T-helper 1 cell treated with Interleukin-12 subunit alpha and Interleukin-12 subunit beta and Interleukin-4 antibody, amounts not matched to agents 30 ng/mL and 1 ng/mL, for 36 hours (primary cell): ENCODE results near the gene CACNB4. TPM values are rescaled to one million over a fixed set of nuclear protein-coding genes. Genes with fewer than 3 reads are reported as not detected.
"Not testable (repeated sequence)": the region's sequence is repeated elsewhere in the genome, so short reads cannot be mapped to it uniquely, and the experiment has no call there.

ENCODE experiments used
- intact Hi-C: fragments of 100-400 bp; cut with micrococcal nuclease; formaldehyde crosslinking; loops from one replicate; pipeline ENCODE4 v1.15.1; 2024
- total RNA-seq: library from RNA; stranded (reverse); gene quantifications from 2 replicates; pipeline ENCODE4 v1.2.3, GENCODE V29; 2022

Gene CACNB4
- total RNA-seq, 1 donor from 2014 or later: 0.44 TPM

DNA sequence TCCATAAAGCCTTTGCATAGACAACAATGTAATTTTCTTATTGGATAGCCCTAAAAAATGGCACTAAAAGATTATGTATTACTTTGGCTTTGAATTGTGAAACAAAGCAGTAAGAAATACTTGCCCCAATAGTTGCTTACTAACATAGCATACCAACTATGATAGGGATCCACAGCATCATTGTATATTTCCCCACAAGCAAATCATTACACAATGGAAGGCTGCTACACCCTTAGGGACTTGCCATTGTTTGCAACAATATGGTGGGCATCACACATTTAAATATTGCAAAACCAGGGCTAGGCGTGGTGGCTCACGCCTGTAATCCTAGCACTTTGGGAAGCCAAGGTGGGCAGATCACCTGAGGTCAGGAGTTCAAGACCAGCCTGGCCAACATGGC, 74.4 kb downstream of the CACNB4 start:
- intact Hi-C loops: loop anchor here (2.0 to 10.0 kb wide), 3 partner anchors 450 to 760 kb away; partner anchors contain the start of gene RBM43

DNA sequence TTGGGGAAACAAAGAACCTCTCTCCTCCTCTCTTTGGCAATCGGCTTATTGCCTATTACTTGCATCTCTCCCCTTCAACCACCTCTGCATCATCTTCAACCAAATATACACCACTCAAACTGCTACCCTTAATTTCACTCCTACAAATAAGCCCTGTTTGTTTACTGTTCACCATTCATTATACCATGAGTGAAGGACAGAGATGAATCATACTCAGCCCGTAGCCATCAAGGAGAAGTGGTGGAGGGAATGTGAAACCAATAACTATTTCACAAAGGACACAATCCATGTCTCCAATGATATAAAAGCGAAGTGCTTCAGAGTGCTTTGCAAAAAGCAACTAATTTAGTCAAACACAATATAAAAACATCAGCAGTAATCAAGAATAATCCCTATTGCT, 76.8 kb downstream of the CACNB4 start:
- intact Hi-C loops: loop anchor here (10.0 kb wide), 2 partner anchors 447 to 757 kb away; partner anchors contain the start of gene RBM43

DNA sequence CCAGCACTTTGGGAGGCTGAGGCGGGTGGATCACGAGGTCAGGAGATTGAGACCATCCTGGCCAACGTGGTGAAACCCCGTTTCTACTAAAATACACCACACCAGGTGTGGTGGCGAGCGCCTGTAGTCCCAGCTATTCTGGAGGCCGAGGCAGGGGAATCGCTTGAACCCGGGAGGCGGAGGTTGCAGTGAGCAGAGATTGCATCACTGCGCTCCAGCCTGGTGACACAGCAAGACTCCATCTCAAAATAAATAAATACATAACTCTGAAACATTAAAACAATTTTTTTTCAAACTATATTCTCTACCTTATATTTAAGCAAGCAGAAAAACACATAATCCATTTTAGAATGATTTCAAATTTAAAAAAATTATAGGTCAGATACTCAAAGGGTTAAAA, 77.8 kb downstream of the CACNB4 start:
- intact Hi-C loops: loop anchor here (10.0 kb wide), 2 partner anchors 446 to 756 kb away; partner anchors contain the start of gene RBM43

DNA sequence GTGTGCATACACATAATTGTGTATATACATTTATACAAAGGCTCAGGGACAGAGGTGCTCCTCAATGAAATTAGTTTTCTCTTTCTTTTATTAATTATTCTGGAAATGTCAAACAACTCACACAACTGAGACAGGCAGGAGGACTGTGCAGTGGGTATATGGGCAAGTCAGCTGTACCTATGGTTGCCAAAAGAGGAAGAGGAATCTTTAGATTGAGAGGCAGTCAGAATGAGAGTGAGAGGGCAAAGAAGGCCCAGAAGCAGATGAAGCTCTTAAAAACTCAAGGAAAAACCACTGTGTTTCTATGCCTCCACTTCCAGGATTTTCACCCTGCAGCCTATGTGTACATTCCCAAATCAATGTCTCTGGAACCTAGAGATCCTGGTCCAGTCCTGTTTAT, 79.1 kb downstream of the CACNB4 start:
- intact Hi-C loops: loop anchor here (10.0 kb wide), 2 partner anchors 445 to 755 kb away; partner anchors contain the start of gene RBM43

DNA sequence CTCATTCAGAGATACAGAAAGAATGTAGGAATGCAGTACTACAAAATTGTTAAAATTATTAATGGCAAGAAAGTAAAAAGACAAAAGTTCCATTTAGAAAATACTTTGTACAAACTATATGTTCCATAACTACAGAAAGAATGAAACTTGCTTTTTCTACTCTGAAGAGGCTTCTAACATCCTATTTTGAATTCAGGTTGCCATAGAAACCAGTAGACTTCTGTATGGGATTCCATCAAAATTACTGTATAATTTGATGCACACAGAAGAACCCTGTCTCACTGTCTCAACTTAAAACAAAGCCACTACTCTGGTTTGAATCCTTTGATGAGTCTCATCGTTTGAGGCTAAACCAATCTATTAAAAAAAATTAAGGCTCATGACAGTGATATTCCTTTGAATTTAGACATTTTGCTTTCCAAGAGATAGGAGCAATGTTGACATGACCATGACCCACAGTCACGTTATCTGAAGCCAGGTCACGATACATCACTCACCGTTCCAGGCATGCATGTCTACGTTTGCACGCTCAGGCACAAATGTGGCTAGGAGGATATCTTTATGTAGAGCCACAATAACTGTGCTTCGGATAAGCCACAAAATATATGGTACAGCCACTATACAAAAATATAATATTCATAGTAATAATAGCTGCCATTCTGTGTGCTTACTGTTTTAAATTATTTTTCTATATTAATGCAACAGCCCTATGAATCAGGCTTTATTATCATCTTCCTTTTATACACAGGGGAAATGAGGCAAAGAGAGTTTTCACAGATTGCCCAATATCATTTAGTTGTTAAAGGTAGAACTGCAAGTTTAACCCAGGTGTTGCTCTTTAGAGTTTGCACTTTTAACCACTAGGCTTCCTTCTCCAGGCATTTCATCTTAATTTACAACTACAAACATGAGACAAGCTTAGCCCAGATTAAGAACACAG, 82.4 kb downstream of the CACNB4 start:
- intact Hi-C loops: no loop called here

DNA sequence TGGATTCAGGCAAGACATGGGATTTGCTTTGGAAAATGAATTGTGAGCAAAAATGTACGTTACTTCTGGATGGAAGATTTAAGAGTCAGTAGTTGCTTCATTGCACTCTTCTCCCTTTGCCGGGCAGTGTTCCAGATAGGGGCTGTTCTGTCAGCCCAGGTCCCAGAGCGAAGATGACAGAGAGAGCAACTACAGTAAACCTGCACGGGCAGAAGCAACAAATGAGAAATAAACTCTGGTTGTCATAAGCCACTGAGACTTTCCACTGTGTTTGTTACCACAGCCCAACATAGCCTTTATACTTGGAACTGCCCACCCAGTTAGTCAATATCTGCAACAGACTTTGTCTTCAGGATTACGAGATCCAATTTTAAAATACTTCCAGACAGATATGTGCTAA, 83.3 kb downstream of the CACNB4 start:
- intact Hi-C loops: no loop called here

DNA sequence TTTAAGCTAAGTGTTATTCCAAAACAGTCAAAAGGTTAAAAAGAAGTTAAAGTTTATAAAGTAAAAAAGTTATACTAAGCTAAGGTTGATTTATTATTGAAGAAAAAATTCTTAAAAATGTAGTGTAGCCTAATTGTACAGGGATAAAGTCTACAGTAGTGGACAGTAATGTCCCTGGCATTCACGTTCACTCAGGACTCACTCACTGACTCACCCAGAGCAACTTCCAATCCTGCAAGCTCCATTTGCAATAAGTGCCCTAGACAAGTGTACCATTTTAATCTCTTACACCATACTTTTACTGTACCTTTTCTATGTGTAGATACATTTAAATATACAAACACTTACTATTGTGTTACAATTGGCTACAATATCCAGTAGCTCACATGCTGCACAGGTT, 86.1 kb downstream of the CACNB4 start:
- intact Hi-C loops: no loop called here

DNA sequence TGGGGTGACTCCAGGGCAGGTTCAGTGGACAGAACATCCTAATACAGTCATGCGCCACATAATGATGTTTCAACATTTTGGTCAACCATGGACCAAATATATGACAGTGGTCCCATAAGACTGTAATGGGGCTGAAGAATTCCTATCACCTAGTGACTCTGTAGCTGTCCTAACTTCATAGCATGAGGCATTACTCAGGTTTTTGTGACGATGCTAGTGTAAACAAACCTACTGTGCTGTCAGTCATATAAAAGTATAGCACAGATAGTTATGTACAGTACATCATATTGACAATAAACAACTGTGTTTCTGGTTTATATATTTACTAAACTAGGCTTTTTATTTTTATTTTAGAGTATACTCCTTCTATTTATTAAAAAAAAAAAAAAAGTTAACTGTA, 87.1 kb downstream of the CACNB4 start:
- intact Hi-C loops: no loop called here

DNA sequence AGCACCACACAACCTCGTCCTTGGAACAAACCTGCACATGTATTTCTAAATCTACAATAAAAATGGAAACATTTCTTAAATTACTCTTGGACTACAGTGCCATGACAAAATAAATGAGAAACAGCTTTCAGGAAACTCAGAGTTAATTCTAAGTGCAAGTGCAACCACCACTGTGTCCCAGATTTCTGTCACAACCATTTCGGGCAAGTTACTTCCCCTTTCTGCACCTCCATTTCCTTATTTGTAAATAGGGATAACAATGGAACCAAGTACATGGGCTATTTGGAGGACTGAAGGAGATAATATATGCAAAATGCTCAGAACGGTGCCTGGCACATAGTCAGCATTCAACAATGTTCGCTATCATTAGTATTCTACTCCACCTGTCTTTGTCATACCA, 93.2 kb downstream of the CACNB4 start:
- intact Hi-C loops: no loop called here

DNA sequence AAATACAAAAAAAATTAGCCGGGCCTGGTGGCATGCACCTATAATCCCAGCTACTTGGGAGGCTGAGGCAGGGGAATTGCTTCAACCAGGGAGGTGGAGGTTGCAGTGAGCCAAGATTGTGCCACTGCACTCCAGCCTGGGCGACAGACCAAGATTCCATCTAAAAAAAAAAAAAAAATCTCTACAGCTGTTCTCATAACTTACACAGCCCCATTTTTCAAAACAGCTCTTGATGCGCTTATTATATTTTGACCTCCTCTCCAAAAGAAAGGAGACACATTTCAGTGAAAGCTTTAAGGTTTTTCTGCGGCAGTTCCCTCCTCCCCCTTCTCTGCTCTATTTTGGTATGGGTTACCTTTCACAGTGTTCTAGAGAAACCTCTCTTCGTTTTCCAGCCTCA, 95.6 kb downstream of the CACNB4 start:
- intact Hi-C loops: not testable (repeated sequence)

DNA sequence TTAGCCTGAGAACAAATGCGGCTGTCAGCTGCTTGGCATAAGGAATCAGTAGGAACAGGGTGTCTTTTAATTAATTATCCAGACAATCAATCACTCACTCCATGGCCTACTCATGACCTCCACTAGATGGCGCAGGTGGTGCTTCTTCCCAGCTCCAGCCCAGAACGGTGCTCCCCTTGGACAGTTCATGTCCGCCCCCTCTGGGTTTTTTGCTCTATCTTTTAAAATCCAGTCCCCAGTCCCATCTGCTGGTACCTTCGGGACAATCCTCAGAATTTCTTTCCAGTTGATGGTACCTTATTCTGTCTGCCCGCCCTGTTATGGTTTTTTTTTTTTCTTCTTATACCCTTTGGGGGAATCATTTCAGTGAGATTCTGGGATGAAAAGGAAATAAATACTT, 99.8 kb downstream of the CACNB4 start:
- intact Hi-C loops: loop anchor here (1.0 kb wide), 1 partner anchor 26 kb away; no protein-coding TSS in a partner anchor

DNA sequence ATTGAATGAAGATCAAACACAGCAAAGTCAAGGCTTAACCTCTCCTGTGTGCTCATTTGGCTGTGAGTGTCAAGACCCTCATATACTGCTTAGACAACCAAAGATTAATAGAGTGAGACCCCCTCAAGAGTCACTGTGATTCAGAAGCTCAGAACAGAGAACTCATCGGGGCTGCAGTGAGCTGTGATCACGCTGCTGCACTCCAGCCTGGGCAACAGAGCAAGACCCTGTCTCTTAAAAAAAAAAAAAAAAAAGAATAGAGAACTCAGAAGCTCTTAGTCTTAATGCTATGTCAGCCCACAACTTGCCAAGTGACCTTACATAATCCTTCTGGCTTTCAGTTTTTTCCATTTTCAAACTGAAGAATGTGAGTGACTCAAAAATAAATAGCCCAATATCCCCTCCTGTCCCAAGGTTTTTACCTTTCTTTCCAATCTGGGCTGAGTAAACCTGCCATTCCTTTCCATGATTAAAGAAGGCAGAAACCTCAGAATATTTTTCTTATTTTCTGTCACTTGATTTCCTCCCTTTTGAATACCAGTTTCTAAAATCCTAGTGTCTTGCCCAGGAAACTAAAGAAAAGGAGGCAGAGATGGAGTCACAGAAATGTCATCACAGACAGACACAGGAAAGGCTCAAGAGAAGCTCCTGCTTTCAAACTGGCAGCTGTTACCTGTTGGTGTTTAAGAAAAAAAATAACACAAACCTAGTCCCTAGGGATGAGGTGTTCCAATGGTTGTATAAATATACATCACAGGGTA, 102.4 kb downstream of the CACNB4 start:
- intact Hi-C loops: no loop called here

DNA sequence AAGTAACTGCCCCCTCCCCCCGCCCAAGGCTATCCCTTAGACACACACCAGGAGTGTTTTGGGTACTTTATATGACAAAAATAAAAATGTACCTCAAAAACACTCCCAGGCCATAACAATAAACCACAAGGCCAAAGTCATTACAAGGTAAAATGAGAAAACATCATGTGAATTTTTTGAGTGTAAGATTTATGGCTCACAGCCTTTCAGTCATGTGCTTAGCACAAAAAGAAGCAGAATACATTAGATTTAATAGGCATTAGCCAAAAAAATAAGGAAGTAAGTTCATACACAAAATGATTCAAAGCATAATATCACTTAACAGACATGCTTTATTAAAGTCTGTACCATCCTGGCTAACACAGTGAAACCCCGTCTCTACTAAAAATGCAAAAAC, 103.7 kb downstream of the CACNB4 start:
- intact Hi-C loops: no loop called here

DNA sequence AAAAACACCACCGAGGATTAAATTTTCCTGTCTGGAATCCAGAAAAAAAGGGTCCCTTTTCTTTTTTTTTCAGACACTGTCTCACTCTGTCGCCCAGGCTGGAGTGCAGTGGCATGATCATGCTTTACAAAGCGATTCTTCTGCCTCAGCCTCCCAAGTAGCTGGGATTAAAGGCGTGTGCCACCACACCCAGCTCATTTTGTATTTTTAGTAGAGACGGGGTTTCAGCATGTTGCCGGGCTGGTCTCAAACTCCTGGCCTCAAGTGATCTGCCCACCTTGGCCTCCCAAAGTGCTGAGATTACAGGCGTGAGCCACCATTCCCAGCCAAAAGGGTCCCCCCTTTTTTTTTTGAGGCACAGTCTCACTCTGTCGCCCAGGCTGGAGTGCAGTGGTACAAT, 104.7 kb downstream of the CACNB4 start:
- intact Hi-C loops: not testable (repeated sequence)

DNA sequence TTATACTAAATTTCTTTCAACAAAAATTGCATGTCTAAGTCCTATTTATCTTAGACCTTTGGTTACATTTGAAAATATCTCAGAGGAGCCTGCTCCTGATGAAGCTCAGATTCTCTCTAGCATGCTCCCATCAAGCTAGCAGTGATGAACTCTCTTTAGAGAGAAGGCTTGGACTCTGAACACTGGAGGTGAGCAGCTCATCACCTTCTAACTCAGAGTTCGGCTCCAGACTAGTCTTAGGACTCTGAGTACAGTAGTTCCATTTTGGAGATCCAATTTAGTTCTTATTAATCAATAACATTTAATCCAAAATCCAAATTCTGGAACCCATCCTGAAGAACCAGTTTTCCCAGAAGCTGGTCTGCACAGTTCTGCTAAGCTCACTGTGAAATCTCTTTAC, 107.8 kb downstream of the CACNB4 start:
- intact Hi-C loops: no loop called here

DNA sequence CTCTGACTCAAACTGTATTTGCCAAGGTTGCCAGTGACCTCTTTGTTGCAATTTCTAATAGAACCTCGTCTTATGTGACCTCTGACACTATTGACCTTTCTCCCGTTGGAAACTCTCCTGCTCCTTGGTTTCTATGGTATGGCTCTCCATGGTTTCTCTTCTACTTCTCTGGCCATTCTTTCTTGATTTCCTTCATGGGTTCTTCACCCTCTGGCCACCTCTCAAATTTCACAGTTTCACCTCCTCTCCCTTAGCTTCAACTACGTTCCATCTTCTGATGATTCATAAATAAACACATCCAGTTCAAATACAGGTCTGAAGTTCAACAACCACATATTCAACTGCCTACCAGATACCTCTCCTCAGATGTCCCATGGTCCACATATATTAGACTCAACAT, 109.5 kb downstream of the CACNB4 start:
- intact Hi-C loops: no loop called here

DNA sequence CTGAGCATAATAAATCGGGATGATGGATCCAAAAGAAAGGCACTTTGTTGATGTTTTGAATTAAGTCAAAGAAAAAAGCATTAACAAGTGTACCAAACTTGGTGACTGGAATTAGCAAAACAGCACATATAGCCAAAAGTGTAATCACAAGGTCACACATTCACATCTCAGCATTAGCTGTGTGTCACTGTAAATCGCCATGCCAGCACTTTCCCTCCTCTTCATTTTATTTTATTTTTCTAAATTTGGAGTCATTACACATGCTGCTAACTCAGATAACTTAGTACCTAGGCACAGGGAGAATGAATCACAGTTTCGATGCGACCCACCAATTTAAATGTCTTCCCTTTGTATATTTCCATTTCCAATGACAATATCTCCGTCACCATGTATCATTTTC, 111.4 kb downstream of the CACNB4 start:
- intact Hi-C loops: no loop called here

DNA sequence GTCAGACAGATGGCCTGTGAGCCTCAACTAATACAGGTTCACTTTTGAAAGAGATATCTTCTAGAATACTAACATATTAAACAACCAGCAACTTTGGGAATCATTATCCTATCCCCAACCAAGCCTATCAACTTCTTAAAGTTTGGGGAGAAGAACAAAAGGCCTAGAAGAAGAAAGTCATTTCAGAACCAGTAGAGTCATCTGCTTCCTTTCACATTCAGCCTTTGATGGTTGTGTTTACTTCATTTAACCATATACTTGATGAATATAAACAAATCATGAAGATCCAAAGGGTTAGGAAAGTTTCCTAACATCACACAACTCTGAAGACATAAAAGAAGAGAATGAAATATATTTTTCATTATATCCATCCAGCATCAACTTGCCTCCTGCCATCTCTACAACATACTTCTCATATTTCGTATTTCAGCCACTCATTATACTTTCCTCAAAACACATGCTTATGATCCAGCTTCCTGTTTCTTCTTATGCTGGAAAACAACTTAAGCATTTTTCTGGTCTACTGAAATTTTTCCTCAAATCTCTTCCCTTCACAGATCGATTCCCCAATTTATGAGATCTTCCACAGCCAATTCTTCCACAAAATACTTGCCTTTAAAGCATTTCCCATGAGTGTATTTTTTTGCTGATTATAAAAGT, 114.3 kb downstream of the CACNB4 start:
- intact Hi-C loops: no loop called here

DNA sequence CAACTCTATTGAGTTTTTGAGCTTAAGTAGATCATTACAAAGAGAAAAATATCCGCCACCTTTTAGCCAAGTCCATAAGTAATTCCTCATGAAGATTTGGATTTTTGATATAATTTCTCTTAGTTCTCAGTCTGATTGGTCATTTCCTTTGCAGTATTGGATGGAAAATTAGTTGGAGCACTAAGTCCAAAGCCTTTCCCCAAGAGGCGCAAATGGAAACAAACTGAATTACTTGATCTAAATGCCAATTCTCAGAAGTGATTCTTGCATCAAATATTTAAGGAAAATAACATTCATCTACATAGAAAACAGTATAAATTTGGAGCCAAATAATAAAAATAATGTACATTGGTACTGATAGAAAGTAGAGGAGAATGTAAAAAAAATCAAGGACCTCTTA, 115.6 kb downstream of the CACNB4 start:
- intact Hi-C loops: no loop called here

DNA sequence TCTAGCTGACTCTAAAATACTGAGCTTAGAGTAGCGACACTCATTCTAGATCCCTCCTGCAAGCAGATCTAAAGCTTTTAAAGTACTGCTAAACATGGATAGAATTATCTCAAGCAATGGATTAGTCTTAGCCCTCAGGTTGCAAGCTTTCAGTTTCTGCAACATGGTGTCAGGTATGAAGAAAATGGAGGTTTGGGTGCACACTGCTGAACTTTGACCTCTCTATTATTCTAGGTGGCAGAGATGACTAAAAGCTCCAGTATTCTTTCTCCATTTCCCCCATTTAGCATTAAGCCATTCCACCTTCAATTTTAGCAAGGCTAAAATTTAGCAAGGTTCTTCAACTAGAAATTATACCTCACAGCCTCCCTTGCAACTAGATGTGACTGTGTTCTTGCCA, 117.0 kb downstream of the CACNB4 start:
- intact Hi-C loops: no loop called here

DNA sequence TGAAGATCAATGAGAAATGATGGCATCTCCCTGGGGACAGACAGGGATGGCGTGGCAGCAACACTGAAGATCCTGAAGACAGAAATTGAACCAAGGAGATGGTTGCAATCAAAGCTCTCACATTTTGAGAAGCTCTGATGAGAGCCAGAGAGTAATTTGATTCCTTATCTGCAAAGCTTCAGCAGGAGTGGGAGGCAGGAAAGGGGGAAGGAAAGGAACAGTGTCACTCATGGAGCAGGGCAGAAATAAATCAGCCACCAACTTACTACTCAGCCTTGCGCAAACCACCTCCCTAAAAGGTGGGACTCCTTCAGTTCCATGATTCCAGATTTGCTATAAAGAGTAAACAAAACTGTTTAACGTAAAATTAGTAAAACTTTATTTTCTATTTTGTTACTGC, 119.2 kb downstream of the CACNB4 start:
- intact Hi-C loops: no loop called here

DNA sequence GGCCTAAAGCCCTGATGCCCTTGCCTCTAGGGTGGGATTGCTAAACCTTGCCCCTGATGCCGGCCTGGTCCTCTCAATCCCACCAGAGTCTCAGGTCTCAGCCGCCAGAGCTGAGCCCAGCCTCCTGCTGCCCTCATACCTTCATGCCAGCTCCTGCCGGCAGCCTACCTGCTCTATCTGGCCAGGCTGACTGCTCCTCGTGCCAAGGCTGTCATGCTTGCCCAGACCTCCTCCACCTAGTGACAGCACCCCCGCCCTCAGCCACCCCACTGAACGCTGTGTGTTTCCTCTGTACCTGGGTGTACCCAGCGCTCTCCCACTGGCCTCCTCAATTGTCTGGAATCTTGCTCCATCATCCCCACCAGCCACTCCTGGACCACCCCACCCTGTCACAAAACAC, 120.1 kb downstream of the CACNB4 start:
- intact Hi-C loops: no loop called here
